Natural killer cell (primary cell): ENCODE data around the gene ADO. TPM values are rescaled to one million over a fixed set of nuclear protein-coding genes. Genes with fewer than 3 reads are reported as not detected.

Experiments
- ATAC-seq, 3 donors: fragments of 150-1000 bp in 2 of 3; fragments of 200-7000 bp in 1 of 3; cut with Tn5 transposase; 1 replicate in 1 of 3; 2 replicates in 2 of 3; pipeline ENCODE4 v1.10.0; 2021; ENCODE audit warnings: mild to moderate bottlenecking in 2 of 3, moderate library complexity in 2 of 3
- DNase-seq, 2 donors: peaks; one replicate each; pipeline versions ENCODE4 v3.0.0 to v3.0.0-alpha.2; 2013 to 2021; ENCODE audit warnings: mixed read lengths in 1 of 2
- H3K27ac ChIP-seq: one replicate; pipeline ENCODE4 v1.5.1; 2013; ENCODE audit warnings: mild to moderate bottlenecking, low read length
- H3K27me3 ChIP-seq: one replicate; pipeline ENCODE4 v1.6.1; 2013; ENCODE audit warnings: low read length; ENCODE audit not compliant: control insufficient read depth, insufficient read depth
- H3K36me3 ChIP-seq: one replicate; pipeline ENCODE4 v1.6.1; 2013; ENCODE audit warnings: low read length; ENCODE audit not compliant: control insufficient read depth, insufficient read depth
- H3K4me1 ChIP-seq: one replicate; pipeline ENCODE4 v1.6.1; 2013; ENCODE audit warnings: low read length; ENCODE audit not compliant: control insufficient read depth, insufficient read depth
- H3K4me3 ChIP-seq: one replicate; pipeline ENCODE4 v1.5.1; 2013; ENCODE audit warnings: low read length
- H3K9me3 ChIP-seq: one replicate; pipeline ENCODE4 v1.6.1; 2013; ENCODE audit warnings: low read length; ENCODE audit not compliant: control insufficient read depth, insufficient read depth
- H3K27ac Mint-ChIP-seq, 2 donors: one replicate each; pipeline ENCODE4 v1.8.0; 2022; ENCODE audit warnings: mild to moderate bottlenecking in 2 of 2, mixed read lengths in 2 of 2, moderate library complexity in 1 of 2
- H3K27me3 Mint-ChIP-seq, 2 donors: one replicate each; pipeline ENCODE4 v1.8.0; 2022; ENCODE audit warnings: low read depth in 2 of 2, mixed read lengths in 2 of 2
- H3K36me3 Mint-ChIP-seq: one replicate; pipeline ENCODE4 v1.8.0; 2022; ENCODE audit warnings: mixed read lengths
- H3K4me1 Mint-ChIP-seq, 2 donors: one replicate each; pipeline ENCODE4 v1.8.0; 2022; ENCODE audit warnings: mixed read lengths in 2 of 2
- H3K4me3 Mint-ChIP-seq: one replicate; pipeline ENCODE4 v1.8.0; 2022; ENCODE audit warnings: mild to moderate bottlenecking, moderate library complexity, mixed read lengths
- H3K9me3 Mint-ChIP-seq, 2 donors: one replicate each; pipeline ENCODE4 v1.8.0; 2022; ENCODE audit warnings: mixed read lengths in 2 of 2
- CTCF ChIP-seq: fragments of 200-600 bp; IDR thresholded peaks from one replicate; pipeline ENCODE4 v1.8.0; 2022; ENCODE audit warnings: antibody characterized with exemption
- WGBS: methylation state at CpG from one replicate; pipeline ENCODE4 v1.1.7; 2013; ENCODE audit warnings: missing lambda C conversion rate; ENCODE audit not compliant: insufficient coverage; 5-methylcytosine and 5-hydroxymethylcytosine counted together
- intact Hi-C: fragments of 100-400 bp; cut with micrococcal nuclease; formaldehyde crosslinking; loops from one replicate; pipeline ENCODE4 v1.14.2; 2022
- total RNA-seq, 4 donors: library from RNA; stranded (reverse); fragments of 120-200 nt in 1 of 4; gene quantifications; one replicate each; pipeline versions ENCODE4 v1.2.3 to v1.2.4, GENCODE V29; 2013 to 2022

ADO gene
- total RNA-seq, 3 donors from 2014 or later (not counting 1 experiment from before 2014, with no cell fraction given) = 13.6 to 17.1 (median 15.6) TPM

- H3K4me3 ChIP-seq = peak overlapping the region; percentile 15
- WGBS = 2% methylated on average over 65 of the region's 65 CpGs
- no peaks in the 10 kb centered on the region for H3K36me3 ChIP-seq
- H3K27ac Mint-ChIP-seq = peak overlapping the region; percentile 93 to 95
- H3K27me3 Mint-ChIP-seq = peaks cover 22 to 35% of the 10 kb centered on the region in 2 donors
- peaks cover 22% of the 10 kb centered on the region for H3K27me3 ChIP-seq
- H3K9me3 Mint-ChIP-seq = no peaks in the 10 kb centered on the region
- no peak overlapping the region for H3K27ac ChIP-seq
- H3K36me3 Mint-ChIP-seq = no peaks in the 10 kb centered on the region
- ATAC-seq = peak in 1 of 3 donors; percentile 4
- DNase-seq = peak; percentile 60 to 67
- H3K4me3 Mint-ChIP-seq = peak overlapping the region; percentile 98
- intact Hi-C loops = loop anchor here (1.0 to 5.0 kb wide), 5 partner anchors 208 to 434 kb away; partner anchors contain the start of gene NRBF2
- peak; percentile 2 for TF ChIP-seq CTCF
- H3K4me1 ChIP-seq = peaks cover 47% of the 10 kb centered on the region
- H3K4me1 Mint-ChIP-seq = peaks cover 43 to 51% of the 10 kb centered on the region in 2 donors
- H3K9me3 ChIP-seq = no peaks in the 10 kb centered on the region
Measured at GRCh38 chr10:62818426-62819011, 14.0 kb downstream of the ADO start.

GRCh38 chr10:62819141-62819920 lies 14.8 kb downstream of the ADO start:
- peaks cover 40% of the 10 kb centered on the region for H3K4me1 ChIP-seq
- intact Hi-C loops = loop anchor here (5.0 kb wide), 2 partner anchors 313 to 382 kb away; partner anchors contain the start of gene NRBF2
- H3K36me3 ChIP-seq = no peaks in the 10 kb centered on the region
- Mint-ChIP-seq H3K9me3 (no peaks in the 10 kb centered on the region), H3K36me3 (no peaks in the 10 kb centered on the region), H3K27me3 (peaks cover 22 to 32% of the 10 kb centered on the region in 2 donors), H3K27ac (no peak overlapping the region), H3K4me3 (peak overlapping the region; percentile 57), H3K4me1 (peaks cover 38 to 43% of the 10 kb centered on the region in 2 donors)
- no peak for TF ChIP-seq CTCF
- no peak overlapping the region for H3K27ac ChIP-seq
- 50% methylated on average over 19 of the region's 19 CpGs for WGBS
- H3K27me3 ChIP-seq = peaks cover 22% of the 10 kb centered on the region
- DNase-seq = no peak
- no peaks in the 10 kb centered on the region for H3K9me3 ChIP-seq
- no peak overlapping the region for H3K4me3 ChIP-seq
- no peak for ATAC-seq

- Histone ChIP-seq H3K36me3 (no peaks in the 10 kb centered on the region), H3K4me3 (no peak overlapping the region), H3K4me1 (peaks cover 28% of the 10 kb centered on the region), H3K27me3 (peaks cover 15% of the 10 kb centered on the region), H3K27ac (no peak overlapping the region), H3K9me3 (no peaks in the 10 kb centered on the region)
- Mint-ChIP-seq H3K4me3 (no peak overlapping the region), H3K4me1 (peaks cover 26 to 30% of the 10 kb centered on the region in 2 donors), H3K27me3 (peaks cover 22 to 31% of the 10 kb centered on the region in 2 donors), H3K36me3 (no peaks in the 10 kb centered on the region), H3K27ac (no peak overlapping the region), H3K9me3 (no peaks in the 10 kb centered on the region)
- DNase-seq (no peak), ATAC-seq (no peak)
- TF ChIP-seq CTCF = no peak
- intact Hi-C loops = no loop called here
- 82% methylated on average over 5 of the region's 5 CpGs for WGBS
Measured at GRCh38 chr10:62820586-62820985, 16.1 kb downstream of the ADO start.
